Epithelial cell of proximal tubule (primary cell): Measurements from ENCODE around the gene TECTA. TPM values are rescaled to one million over a fixed set of nuclear protein-coding genes. Genes with fewer than 3 reads are reported as not detected.

Experiments
- DNase-seq: peaks from one replicate; pipeline ENCODE4 v3.0.0-alpha.2; 2011; ENCODE audit warnings: low read depth
- H3K4me3 ChIP-seq: 2 replicates; pipeline ENCODE4 v1.5.1; 2011; ENCODE audit warnings: low read depth, mild to moderate bottlenecking, low read length
- CTCF ChIP-seq: conservative IDR thresholded peaks from 2 replicates; pipeline ENCODE4 v1.5.1; 2012; ENCODE audit warnings: low read depth, mild to moderate bottlenecking, low read length
- total RNA-seq: library from RNA; depleted of rRNA; stranded (reverse); fragments of >200 nt; gene quantifications from 2 replicates; pipeline ENCODE4 v1.2.3, GENCODE V29; 2015

TECTA gene
- total RNA-seq, 1 donor from 2014 or later: 0.23 TPM

GRCh38 chr11:121123496-121124069 is 22.5 kb downstream of the TECTA start:
- no peak for TF ChIP-seq CTCF
- DNase-seq: no peak
- H3K4me3 ChIP-seq: no peak overlapping the region

- TF ChIP-seq CTCF: no peak
- no peak for DNase-seq
Measured at GRCh38 chr11:121127809-121128208, 26.8 kb downstream of the TECTA start.

GRCh38 chr11:121129362-121130340 is 28.6 kb downstream of the TECTA start:
- no peak for DNase-seq
- H3K4me3 ChIP-seq: no peak overlapping the region
- no peak for TF ChIP-seq CTCF

More at GRCh38 chr11:121127809-121128208, 26.8 kb downstream of the TECTA start:
- H3K4me3 ChIP-seq: no peak overlapping the region

- no peak for TF ChIP-seq CTCF
- H3K4me3 ChIP-seq: no peak overlapping the region
- DNase-seq: no peak
Measured at GRCh38 chr11:121131656-121132055, 30.6 kb downstream of the TECTA start.

GRCh38 chr11:121132211-121132976 is 31.4 kb downstream of the TECTA start:
- no peak for DNase-seq
- H3K4me3 ChIP-seq: no peak overlapping the region
- TF ChIP-seq CTCF: no peak

- TF ChIP-seq CTCF: no peak
- DNase-seq: no peak
- H3K4me3 ChIP-seq: no peak overlapping the region
Measured at GRCh38 chr11:121134741-121135312, 33.8 kb downstream of the TECTA start.
